IMR-90 (cell line): ENCODE results near the gene RUNX1. TPM values are rescaled to one million over a fixed set of nuclear protein-coding genes. Genes with fewer than 3 reads are reported as not detected.

Source experiments
- ATAC-seq: fragments of 200-7000 bp; cut with Tn5 transposase; 2 replicates; pipeline ENCODE4 v1.9.1; 2020; ENCODE audit warnings: low read depth, mild to moderate bottlenecking, moderate library complexity
- BruUV-seq: library from RNA; stranded (reverse); fragments of 400-500 nt; replicated peaks from 2 replicates; lab custom pipeline; 2021; lab: Mats Ljungman, UMichigan
- CTCF ChIA-PET: fragments of 300-600 bp; formaldehyde crosslinking; extraction: SDS; loops from one replicate; lab custom pipeline; 2021; ENCODE audit warnings: antibody characterized with exemption; lab: Yijun Ruan, JAX
- POLR2A ChIA-PET: fragments of 300-600 bp; sonication (Branson Sonifier 250); formaldehyde crosslinking; loops from one replicate; lab custom pipeline; 2022; ENCODE audit warnings: antibody characterized with exemption; ENCODE audit not compliant: unreplicated experiment; lab: Charles Lee
- DNase-seq: peaks from one replicate; pipeline ENCODE4 v3.0.0; 2013
- H2AFZ ChIP-seq: replicated peaks from 2 replicates; pipeline ENCODE3; 2013; ENCODE audit warnings: low read length, mild to moderate bottlenecking; ENCODE audit not compliant: poor library complexity
- H2AK5ac ChIP-seq: 2 replicates; pipeline ENCODE4 v1.6.1; 2013; ENCODE audit warnings: low read depth, low read length, inconsistent platforms
- H2AK9ac ChIP-seq: replicated peaks from 2 replicates; pipeline ENCODE3; 2013; ENCODE audit warnings: mild to moderate bottlenecking, low read depth, low read length, moderate library complexity; ENCODE audit not compliant: poor library complexity
- H2BK120ac ChIP-seq: 2 replicates; pipeline ENCODE4 v1.6.1; 2013; ENCODE audit warnings: low read depth, low read length, inconsistent platforms
- H2BK15ac ChIP-seq: 3 replicates; pipeline ENCODE4 v1.6.1; 2013; ENCODE audit warnings: low read depth, low read length, inconsistent platforms
- H2BK20ac ChIP-seq: 2 replicates; pipeline ENCODE4 v1.6.1; 2013; ENCODE audit warnings: low read depth, mild to moderate bottlenecking, inconsistent platforms, low read length, moderate library complexity
- H2BK5ac ChIP-seq: 2 replicates; pipeline ENCODE4 v1.6.1; 2013; ENCODE audit warnings: mild to moderate bottlenecking, low read depth, low read length, inconsistent platforms; ENCODE audit not compliant: poor library complexity, severe bottlenecking
- H3K14ac ChIP-seq: replicated peaks from 2 replicates; pipeline ENCODE4 v1.6.1; 2013; ENCODE audit warnings: low read depth, low read length, inconsistent platforms
- H3K18ac ChIP-seq: 2 replicates; pipeline ENCODE4 v1.6.1; 2013; ENCODE audit warnings: low read depth, low read length, control low read depth
- H3K23ac ChIP-seq: 2 replicates; pipeline ENCODE4 v1.6.1; 2013; ENCODE audit warnings: low read depth, low read length, inconsistent platforms
- H3K27ac ChIP-seq: 2 replicates; pipeline ENCODE4 v1.5.1; 2013; ENCODE audit warnings: mild to moderate bottlenecking, control low read depth, low read length; ENCODE audit not compliant: insufficient read depth
- H3K27me3 ChIP-seq: 2 replicates; pipeline ENCODE4 v1.6.1; 2013; ENCODE audit warnings: low read length; ENCODE audit not compliant: control insufficient read depth, insufficient read depth
- H3K36me3 ChIP-seq: 2 replicates; pipeline ENCODE4 v1.6.1; 2013; ENCODE audit warnings: low read length, mixed read lengths; ENCODE audit not compliant: control insufficient read depth, insufficient read depth
- H3K4ac ChIP-seq: 2 replicates; pipeline ENCODE4 v1.6.1; 2013; ENCODE audit warnings: low read depth, low read length, inconsistent platforms
- H3K4me1 ChIP-seq: 2 replicates; pipeline ENCODE4 v1.6.1; 2013; ENCODE audit warnings: low read length, mixed read lengths; ENCODE audit not compliant: control insufficient read depth, insufficient read depth
- H3K4me2 ChIP-seq: 2 replicates; pipeline ENCODE4 v1.6.1; 2013; ENCODE audit warnings: low read depth, mild to moderate bottlenecking, control low read depth, low read length, moderate library complexity
- H3K4me3 ChIP-seq: 2 replicates; pipeline ENCODE4 v1.5.1; 2013; ENCODE audit warnings: low read depth, mild to moderate bottlenecking, control low read depth, low read length, moderate library complexity; ENCODE audit not compliant: insufficient read depth
- H3K56ac ChIP-seq: 2 replicates; pipeline ENCODE4 v1.6.1; 2013; ENCODE audit warnings: low read length, inconsistent platforms; ENCODE audit not compliant: insufficient read depth; ENCODE audit errors: extremely low read depth
- H3K79me1 ChIP-seq, 2 experiments: 2 replicates each; pipeline ENCODE4 v1.6.1; 2013; ENCODE audit warnings: low read length in 2 of 2, inconsistent platforms in 1 of 2, low read depth in 1 of 2
- H3K9ac ChIP-seq: 2 replicates; pipeline ENCODE4 v1.6.1; 2013; ENCODE audit warnings: low read depth, low read length, control low read depth
- H3K9me1 ChIP-seq: 2 replicates; pipeline ENCODE4 v1.6.1; 2013; ENCODE audit warnings: low read length, inconsistent platforms; ENCODE audit not compliant: insufficient read depth
- H3K9me3 ChIP-seq: 2 replicates; pipeline ENCODE4 v1.6.1; 2013; ENCODE audit warnings: low read length; ENCODE audit not compliant: control insufficient read depth, insufficient read depth
- H4K20me1 ChIP-seq: 2 replicates; pipeline ENCODE4 v1.6.1; 2013; ENCODE audit warnings: low read length, inconsistent platforms; ENCODE audit not compliant: insufficient read depth
- H4K5ac ChIP-seq: 2 replicates; pipeline ENCODE4 v1.6.1; 2013; ENCODE audit warnings: mild to moderate bottlenecking, low read depth, low read length, control low read depth
- H4K8ac ChIP-seq, 2 experiments: 2 replicates each; pipeline ENCODE4 v1.6.1; 2013; ENCODE audit warnings: low read depth in 2 of 2, low read length in 2 of 2, control low read depth in 1 of 2, inconsistent platforms in 1 of 2
- H4K91ac ChIP-seq: 2 replicates; pipeline ENCODE4 v1.6.1; 2013; ENCODE audit warnings: low read depth, low read length, inconsistent platforms; ENCODE audit not compliant: insufficient read depth
- BHLHE40 ChIP-seq: fragments of 150-350 bp; IDR thresholded peaks from 2 replicates; pipeline ENCODE4 v1.6.1; 2016; ENCODE audit warnings: mild to moderate bottlenecking, low read depth, low read length
- CEBPB ChIP-seq: IDR thresholded peaks from 2 replicates; pipeline ENCODE4 v1.6.1; 2012; ENCODE audit warnings: low read depth, low read length, improper control_type of control experiment
- CHD1 ChIP-seq: IDR thresholded peaks from 2 replicates; pipeline ENCODE4 v1.6.1; 2012; ENCODE audit warnings: low read depth, low read length, improper control_type of control experiment
- FOS ChIP-seq: fragments of 150-350 bp; IDR thresholded peaks from 2 replicates; pipeline ENCODE4 v1.6.1; 2016; ENCODE audit warnings: low read depth, low read length
- MAFK ChIP-seq: IDR thresholded peaks from 2 replicates; pipeline ENCODE4 v1.6.1; 2012; ENCODE audit warnings: low read depth, low read length, improper control_type of control experiment
- MAZ ChIP-seq: IDR thresholded peaks from 2 replicates; pipeline ENCODE4 v1.6.1; 2012; ENCODE audit warnings: low read depth, mild to moderate bottlenecking, low read length, improper control_type of control experiment, moderate library complexity, borderline replicate concordance
- MXI1 ChIP-seq: IDR thresholded peaks from 2 replicates; pipeline ENCODE4 v1.6.1; 2012; ENCODE audit warnings: low read depth, mild to moderate bottlenecking, low read length, moderate library complexity, borderline replicate concordance
- NFE2L2 ChIP-seq: fragments of 150-350 bp; IDR thresholded peaks from 2 replicates; pipeline ENCODE4 v1.6.1; 2016; ENCODE audit warnings: low read depth, mild to moderate bottlenecking, low read length
- POLR2A ChIP-seq: IDR thresholded peaks from 2 replicates; pipeline ENCODE4 v1.6.1; 2012; ENCODE audit warnings: mild to moderate bottlenecking, low read depth, low read length
- RAD21 ChIP-seq: IDR thresholded peaks from 2 replicates; pipeline ENCODE4 v1.6.1; 2012; ENCODE audit warnings: low read length, improper control_type of control experiment
- RCOR1 ChIP-seq: IDR thresholded peaks from 2 replicates; pipeline ENCODE4 v1.6.1; 2012; ENCODE audit warnings: mild to moderate bottlenecking, low read length, improper control_type of control experiment; ENCODE audit not compliant: insufficient replicate concordance
- RFX5 ChIP-seq: IDR thresholded peaks from 2 replicates; pipeline ENCODE4 v1.8.0; 2012; ENCODE audit warnings: low read depth, mild to moderate bottlenecking, low read length, moderate library complexity
- SMC3 ChIP-seq: fragments of 150-350 bp; IDR thresholded peaks from 2 replicates; pipeline ENCODE4 v1.6.1; 2016; ENCODE audit warnings: low read depth, mild to moderate bottlenecking, antibody characterized with exemption, low read length, moderate library complexity
- WGBS, 2 experiments: methylation state at CpG; one replicate each; pipeline versions ENCODE4 v1.1.5 to v1.1.7; 2013; ENCODE audit warnings: missing lambda C conversion rate in 2 of 2; ENCODE audit not compliant: insufficient read length in 1 of 2; ENCODE audit errors: extremely low coverage in 2 of 2; 5-methylcytosine and 5-hydroxymethylcytosine counted together
- dilution Hi-C: fragments of 300-500 bp; cut with HindIII; formaldehyde crosslinking; loops from one replicate; pipeline ENCODE4 v1.14.3; 2018; ENCODE audit warnings: low sequenced_read_pairs; ENCODE audit not compliant: unreplicated experiment
- in situ Hi-C: fragments of 300-500 bp; cut with MboI; formaldehyde crosslinking; loops from 3 replicates; pipeline ENCODE4 v1.14.3; 2019; ENCODE audit warnings: low sequenced_read_pairs, inconsistent platforms, mixed read lengths
- intact Hi-C: fragments of 100-400 bp; cut with micrococcal nuclease; formaldehyde crosslinking; loops from 2 replicates; pipeline ENCODE4 v1.10.0; 2022
- polyA plus RNA-seq, 3 experiments: library from polyadenylated mRNA; depleted of rRNA; stranded (reverse); fragments of >200 nt; gene quantifications; 2 replicates each; pipeline ENCODE4 v1.2.3, GENCODE V29; 2012; ENCODE audit warnings: low replicate concordance in 1 of 3
- total RNA-seq: library from RNA; depleted of rRNA; stranded (reverse); fragments of >200 nt; gene quantifications from 2 replicates; pipeline ENCODE4 v1.2.3, GENCODE V29; 2012
- TF ChIP-seq, protein P1 (sequence below): conservative IDR thresholded peaks from 2 replicates; pipeline ENCODE4 v1.5.1; 2012; ENCODE audit warnings: mild to moderate bottlenecking, low read depth, low read length, improper control_type of control experiment
- TF ChIP-seq, protein P2 (sequence below): fragments of 150-350 bp; IDR thresholded peaks from 2 replicates; pipeline ENCODE4 v1.6.1; 2016; ENCODE audit warnings: low read depth, mild to moderate bottlenecking, low read length, moderate library complexity, borderline replicate concordance
- TF ChIP-seq, protein P3 (sequence below): fragments of 150-350 bp; IDR thresholded peaks from 2 replicates; pipeline ENCODE4 v1.6.1; 2017; ENCODE audit warnings: mild to moderate bottlenecking, antibody characterized with exemption, low read length, low read depth

Gene RUNX1
- total and polyA plus RNA-seq, 2 of the 4 experiments (the other 2 are of a cell fraction), result 34.5 to 56.5 TPM

DNA sequence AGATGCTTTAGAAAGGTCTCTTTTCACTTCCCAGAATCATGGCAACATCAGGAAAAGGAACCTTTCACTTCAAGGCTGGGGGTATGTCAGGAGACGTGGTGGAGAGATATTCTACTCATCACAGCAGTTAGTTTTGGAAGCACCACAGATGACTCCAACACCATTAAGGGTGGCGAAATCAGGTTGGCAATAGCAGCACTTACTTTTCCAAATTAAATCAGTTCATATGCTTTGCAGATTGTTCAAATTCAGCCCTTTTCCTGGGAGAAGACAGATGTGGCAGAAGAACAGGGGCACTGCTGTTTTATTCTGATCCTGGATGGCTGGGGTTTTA is 79.0 kb downstream of the RUNX1 start:
- no peak overlapping the region for H2BK120ac ChIP-seq
- H2BK15ac ChIP-seq, result no peak overlapping the region; the same call in 2 of the 3 replicates
- no peak for DNase-seq
- H3K9me3 ChIP-seq, result no peaks in the 10 kb centered on the region
- peaks cover 0 to 30% of the 10 kb centered on the region in 2 experiments; a peak in 2 of 4 replicates for H3K79me1 ChIP-seq
- BruUV-seq, result no TSS peak
- POLR2A ChIA-PET, result no interaction called here
- H3K4ac ChIP-seq, result peak overlapping the region; percentile 15; the same call in 1 of the 2 replicates
- intact Hi-C loops, result no loop called here
- no peaks in the 10 kb centered on the region for H3K27me3 ChIP-seq
- H3K23ac ChIP-seq, result no peak overlapping the region
- no CpG with 5 or more reads among the region's 2 CpGs for WGBS, 2 experiments
- TF ChIP-seq POLR2A (no peak), RFX5 (no peak), NFE2L2 (no peak), MAZ (no peak), CEBPB (no peak), MXI1 (no peak), FOS (no peak), SMC3 (no peak), MAFK (no peak), BHLHE40 (no peak), CHD1 (no peak), RCOR1 (no peak), RAD21 (no peak)
- TF ChIP-seq, protein P1, sequence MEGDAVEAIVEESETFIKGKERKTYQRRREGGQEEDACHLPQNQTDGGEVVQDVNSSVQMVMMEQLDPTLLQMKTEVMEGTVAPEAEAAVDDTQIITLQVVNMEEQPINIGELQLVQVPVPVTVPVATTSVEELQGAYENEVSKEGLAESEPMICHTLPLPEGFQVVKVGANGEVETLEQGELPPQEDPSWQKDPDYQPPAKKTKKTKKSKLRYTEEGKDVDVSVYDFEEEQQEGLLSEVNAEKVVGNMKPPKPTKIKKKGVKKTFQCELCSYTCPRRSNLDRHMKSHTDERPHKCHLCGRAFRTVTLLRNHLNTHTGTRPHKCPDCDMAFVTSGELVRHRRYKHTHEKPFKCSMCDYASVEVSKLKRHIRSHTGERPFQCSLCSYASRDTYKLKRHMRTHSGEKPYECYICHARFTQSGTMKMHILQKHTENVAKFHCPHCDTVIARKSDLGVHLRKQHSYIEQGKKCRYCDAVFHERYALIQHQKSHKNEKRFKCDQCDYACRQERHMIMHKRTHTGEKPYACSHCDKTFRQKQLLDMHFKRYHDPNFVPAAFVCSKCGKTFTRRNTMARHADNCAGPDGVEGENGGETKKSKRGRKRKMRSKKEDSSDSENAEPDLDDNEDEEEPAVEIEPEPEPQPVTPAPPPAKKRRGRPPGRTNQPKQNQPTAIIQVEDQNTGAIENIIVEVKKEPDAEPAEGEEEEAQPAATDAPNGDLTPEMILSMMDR, result no peak
- TF ChIP-seq, protein P2, sequence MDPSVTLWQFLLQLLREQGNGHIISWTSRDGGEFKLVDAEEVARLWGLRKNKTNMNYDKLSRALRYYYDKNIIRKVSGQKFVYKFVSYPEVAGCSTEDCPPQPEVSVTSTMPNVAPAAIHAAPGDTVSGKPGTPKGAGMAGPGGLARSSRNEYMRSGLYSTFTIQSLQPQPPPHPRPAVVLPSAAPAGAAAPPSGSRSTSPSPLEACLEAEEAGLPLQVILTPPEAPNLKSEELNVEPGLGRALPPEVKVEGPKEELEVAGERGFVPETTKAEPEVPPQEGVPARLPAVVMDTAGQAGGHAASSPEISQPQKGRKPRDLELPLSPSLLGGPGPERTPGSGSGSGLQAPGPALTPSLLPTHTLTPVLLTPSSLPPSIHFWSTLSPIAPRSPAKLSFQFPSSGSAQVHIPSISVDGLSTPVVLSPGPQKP, result no peak
- TF ChIP-seq, protein P3, sequence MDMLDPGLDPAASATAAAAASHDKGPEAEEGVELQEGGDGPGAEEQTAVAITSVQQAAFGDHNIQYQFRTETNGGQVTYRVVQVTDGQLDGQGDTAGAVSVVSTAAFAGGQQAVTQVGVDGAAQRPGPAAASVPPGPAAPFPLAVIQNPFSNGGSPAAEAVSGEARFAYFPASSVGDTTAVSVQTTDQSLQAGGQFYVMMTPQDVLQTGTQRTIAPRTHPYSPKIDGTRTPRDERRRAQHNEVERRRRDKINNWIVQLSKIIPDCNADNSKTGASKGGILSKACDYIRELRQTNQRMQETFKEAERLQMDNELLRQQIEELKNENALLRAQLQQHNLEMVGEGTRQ, result no peak
- H3K27ac ChIP-seq, result no peak overlapping the region
- no peak overlapping the region for H3K14ac ChIP-seq
- H3K4me2 ChIP-seq, result no peak overlapping the region
- H4K8ac ChIP-seq, result no peak overlapping the region
- H2AK5ac ChIP-seq, result 0 out of 2 replicates have a peak overlapping the region, but pooled peaks have one; percentile 81
- no peak overlapping the region for H3K9ac ChIP-seq
- H2BK20ac ChIP-seq, result no peak overlapping the region
- in situ Hi-C loops, result no loop called here
- H4K20me1 ChIP-seq, result no peaks in the 10 kb centered on the region
- no peak overlapping the region for H3K56ac ChIP-seq
- peaks cover 13% of the 10 kb centered on the region for H3K4me1 ChIP-seq
- peaks cover 24% of the 10 kb centered on the region for H3K9me1 ChIP-seq
- H3K18ac ChIP-seq, result no peak overlapping the region
- H2BK5ac ChIP-seq, result no peak overlapping the region
- H4K91ac ChIP-seq, result no peak overlapping the region
- CTCF ChIA-PET, result no interaction called here
- no peak for ATAC-seq
- H3K4me3 ChIP-seq, result no peak overlapping the region
- no peaks in the 10 kb centered on the region for H3K36me3 ChIP-seq
- no peak overlapping the region for H2AFZ ChIP-seq
- dilution Hi-C loops, result no loop called here
- no peak overlapping the region for H2AK9ac ChIP-seq
- no peak overlapping the region for H4K5ac ChIP-seq
